ENCODE measurements around the gene FRS3.
A peak's percentile ranks its signal among the peaks of the same experiment; 100 is the strongest.

The FRS3 gene

GRCh38 chr6:41790045-41790444, 10.3 kb upstream of the FRS3 start:
- no peak for DNase-seq (ENCODE audit: low read depth, low spot score)

- no peak for DNase-seq (ENCODE audit: low read depth, low spot score)
These were observed 9.7 kb upstream of the FRS3 start for GRCh38 chr6:41789390-41789724.

GRCh38 chr6:41787219-41787917, 7.7 kb upstream of the FRS3 start, which contains the start of gene TOMM6:
TSS of gene TOMM6 (plus strand) at chr6:41787694. CDS start at chr6:41787698, 4 bp downstream.
- peak; percentile 87 for DNase-seq (ENCODE audit: low read depth, low spot score)

- DNase-seq (ENCODE audit: low read depth, low spot score), result peak; percentile 80
These were observed 6.9 kb upstream of the FRS3 start for GRCh38 chr6:41786451-41787218.

GRCh38 chr6:41785689-41786450, 6.2 kb upstream of the FRS3 start:
- DNase-seq (ENCODE audit: low read depth, low spot score), result no peak

- DNase-seq (ENCODE audit: low read depth, low spot score), result no peak
These were observed 5.6 kb upstream of the FRS3 start for GRCh38 chr6:41785254-41785653.

GRCh38 chr6:41784581-41785171, 5.0 kb upstream of the FRS3 start:
- no peak for DNase-seq (ENCODE audit: low read depth, low spot score)

- DNase-seq (ENCODE audit: low read depth, low spot score), result no peak
These were observed 3.5 kb upstream of the FRS3 start for GRCh38 chr6:41783106-41783780.

- no peak for DNase-seq (ENCODE audit: low read depth, low spot score)
These were observed 1.6 kb upstream of the FRS3 start for GRCh38 chr6:41781366-41781730.

- DNase-seq (ENCODE audit: low read depth, low spot score), result no peak
These were observed 1.1 kb upstream of the FRS3 start, which contains the start of gene PRICKLE4 for GRCh38 chr6:41780551-41781365. TSS of gene PRICKLE4 (plus strand) at chr6:41780782. CDS start at chr6:41783474, 2,692 bp downstream.

GRCh38 chr6:41779336-41779735, 364 bp downstream of the FRS3 start:
- no peak for DNase-seq (ENCODE audit: low read depth, low spot score)

GRCh38 chr6:41778895-41779294, 805 bp downstream of the FRS3 start:
- DNase-seq (ENCODE audit: low read depth, low spot score), result no peak

- no peak for DNase-seq (ENCODE audit: low read depth, low spot score)
These were observed 2.0 kb downstream of the FRS3 start for GRCh38 chr6:41777551-41778285.

GRCh38 chr6:41775293-41775882, 4.3 kb downstream of the FRS3 start:
- no peak for DNase-seq (ENCODE audit: low read depth, low spot score)

GRCh38 chr6:41774841-41775240, 4.9 kb downstream of the FRS3 start:
- DNase-seq (ENCODE audit: low read depth, low spot score), result no peak

- no peak for DNase-seq (ENCODE audit: low read depth, low spot score)
These were observed 8.4 kb downstream of the FRS3 start for GRCh38 chr6:41771058-41771983.

GRCh38 chr6:41770381-41771057, 9.2 kb downstream of the FRS3 start:
- no peak for DNase-seq (ENCODE audit: low read depth, low spot score)

- DNase-seq (ENCODE audit: low read depth, low spot score), result no peak
These were observed 10.3 kb downstream of the FRS3 start for GRCh38 chr6:41769376-41769775.
